ENCODE results near the gene GSC2.

Gene GSC2

DNA sequence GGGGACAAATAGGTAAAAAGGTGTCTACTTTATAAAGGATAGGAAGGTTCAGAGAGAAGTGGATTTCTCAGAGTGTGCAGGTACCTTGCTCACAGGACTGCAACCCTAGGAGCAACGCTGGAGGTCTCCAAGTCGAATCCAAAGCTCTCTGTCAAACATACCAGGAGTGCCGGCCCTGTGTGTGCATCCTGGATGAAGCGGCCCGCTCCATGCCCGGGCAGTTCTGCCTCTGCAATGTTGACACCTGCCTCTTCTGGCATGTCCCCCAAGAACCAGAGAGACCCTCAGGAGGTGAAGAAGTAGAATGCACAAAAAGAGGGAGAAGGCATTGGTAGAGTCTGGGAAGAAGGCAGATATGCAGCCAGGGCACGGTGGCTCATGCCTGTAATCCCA, 22.1 kb downstream of the GSC2 start:
- H3K4me3 ChIP-seq, result no peak overlapping the region
- peaks cover 8% of the 10 kb centered on the region for H3K4me1 ChIP-seq
- no peak for TF ChIP-seq Cebpa-rat (IDR thresholded peaks at IDR 0.05)
- no peak overlapping the region for H3K9ac ChIP-seq
- H3K36me3 ChIP-seq, result peaks cover 25% of the 10 kb centered on the region
- no peak overlapping the region for H3K4me2 ChIP-seq
- no peaks in the 10 kb centered on the region for H3K9me3 ChIP-seq
- 0 out of 2 replicates have a peak, but pooled peaks cover 11% of the 10 kb centered on the region for H4K20me1 ChIP-seq
- no peak overlapping the region for H3K27ac ChIP-seq
- no peaks in the 10 kb centered on the region for H3K27me3 ChIP-seq

DNA sequence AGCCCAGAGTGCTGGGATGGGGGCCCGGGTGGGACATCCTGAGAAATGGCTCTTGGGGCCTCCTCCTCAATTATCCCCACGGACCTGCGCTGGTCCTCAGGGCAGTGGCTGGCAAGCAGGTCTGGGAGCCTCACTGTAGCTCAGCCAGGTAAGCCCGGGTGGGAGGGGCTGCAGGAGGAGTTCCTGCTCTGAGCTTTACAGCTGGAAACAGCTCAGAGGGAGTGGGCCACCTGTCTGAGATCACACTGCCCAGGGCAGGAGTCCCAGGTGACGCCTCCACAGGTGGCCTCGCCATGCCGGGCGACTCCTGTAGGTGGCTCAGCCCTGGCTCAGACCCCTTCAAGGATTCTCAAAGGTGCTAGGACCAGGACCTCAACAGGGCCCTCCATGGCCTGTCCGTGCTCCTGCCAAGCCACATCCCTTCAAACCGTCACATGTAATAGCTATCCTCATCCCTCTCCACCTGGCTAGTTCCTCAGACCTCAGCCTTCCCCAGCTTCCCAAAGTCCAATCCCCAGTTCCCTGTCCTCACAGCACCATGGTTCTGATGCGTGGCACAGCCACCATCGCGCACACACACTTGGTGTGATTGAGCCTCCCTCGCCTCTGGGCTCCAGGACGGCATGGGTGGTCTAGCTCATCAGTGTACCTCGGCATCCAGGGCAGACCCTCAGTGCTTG, 22.6 kb downstream of the GSC2 start:
- Histone ChIP-seq H3K27ac (no peak overlapping the region), H3K4me3 (no peak overlapping the region), H3K9me3 (no peaks in the 10 kb centered on the region), H3K4me1 (peaks cover 12% of the 10 kb centered on the region), H3K9ac (no peak overlapping the region), H3K36me3 (peaks cover 20% of the 10 kb centered on the region), H3K27me3 (no peaks in the 10 kb centered on the region), H3K4me2 (no peak overlapping the region), H4K20me1 (0 out of 2 replicates have a peak, but pooled peaks cover 6% of the 10 kb centered on the region)
- no peak for TF ChIP-seq Cebpa-rat (IDR thresholded peaks at IDR 0.05)

DNA sequence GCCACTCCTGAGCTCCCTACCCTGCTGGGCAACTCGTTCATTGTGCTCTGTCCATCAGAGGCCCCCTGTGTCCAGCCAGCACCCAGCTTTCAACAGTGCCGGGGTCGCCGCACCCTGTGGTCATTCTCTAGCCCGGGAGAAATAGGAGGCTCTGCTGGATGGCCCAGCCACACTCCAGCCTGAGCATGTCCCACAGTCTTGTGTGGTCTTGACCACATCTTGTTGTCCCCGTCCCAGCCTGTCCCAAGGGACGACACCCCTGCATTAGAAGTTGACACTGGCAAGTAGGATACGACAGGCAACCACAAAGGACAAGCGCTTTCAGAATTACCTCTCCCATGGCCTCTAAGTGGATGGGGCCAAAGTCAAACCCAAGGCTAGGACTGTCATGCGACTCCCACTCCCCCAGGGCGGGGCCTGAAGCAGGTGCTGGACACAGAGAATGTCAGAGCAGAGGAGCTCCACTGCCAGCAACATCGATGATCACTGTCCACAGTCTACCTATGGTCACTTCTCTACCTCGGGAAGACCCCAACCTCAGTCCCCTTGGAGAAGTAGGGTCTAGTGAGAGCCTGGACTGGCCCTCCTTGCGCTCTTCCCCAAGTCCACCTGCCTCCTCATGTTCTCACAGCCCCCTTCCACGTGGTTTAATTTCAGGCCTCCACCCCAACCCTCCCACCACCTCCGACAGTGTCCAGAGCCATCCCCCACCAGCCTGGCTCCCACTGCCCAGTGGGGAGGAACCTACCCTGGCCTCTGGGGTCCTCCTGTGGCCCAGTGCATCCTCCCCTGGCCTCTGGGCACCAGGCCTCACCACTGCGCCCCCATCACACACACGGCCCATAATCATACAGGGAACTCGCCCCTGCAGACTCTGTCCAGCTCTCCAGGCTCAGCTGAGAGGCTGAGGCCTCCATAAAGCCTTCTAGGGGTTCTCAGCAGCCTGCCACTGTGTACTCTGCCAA, 23.5 kb downstream of the GSC2 start:
- H3K9me3 ChIP-seq, result no peaks in the 10 kb centered on the region
- TF ChIP-seq Cebpa-rat (IDR thresholded peaks at IDR 0.05), result no peak
- H3K4me1 ChIP-seq, result peaks cover 12% of the 10 kb centered on the region
- peaks cover 11% of the 10 kb centered on the region for H3K36me3 ChIP-seq
- H3K9ac ChIP-seq, result no peak overlapping the region
- H3K27me3 ChIP-seq, result no peaks in the 10 kb centered on the region
- H3K27ac ChIP-seq, result no peak overlapping the region
- no peak overlapping the region for H3K4me3 ChIP-seq
- peaks cover 8% of the 10 kb centered on the region for H4K20me1 ChIP-seq
- no peak overlapping the region for H3K4me2 ChIP-seq

DNA sequence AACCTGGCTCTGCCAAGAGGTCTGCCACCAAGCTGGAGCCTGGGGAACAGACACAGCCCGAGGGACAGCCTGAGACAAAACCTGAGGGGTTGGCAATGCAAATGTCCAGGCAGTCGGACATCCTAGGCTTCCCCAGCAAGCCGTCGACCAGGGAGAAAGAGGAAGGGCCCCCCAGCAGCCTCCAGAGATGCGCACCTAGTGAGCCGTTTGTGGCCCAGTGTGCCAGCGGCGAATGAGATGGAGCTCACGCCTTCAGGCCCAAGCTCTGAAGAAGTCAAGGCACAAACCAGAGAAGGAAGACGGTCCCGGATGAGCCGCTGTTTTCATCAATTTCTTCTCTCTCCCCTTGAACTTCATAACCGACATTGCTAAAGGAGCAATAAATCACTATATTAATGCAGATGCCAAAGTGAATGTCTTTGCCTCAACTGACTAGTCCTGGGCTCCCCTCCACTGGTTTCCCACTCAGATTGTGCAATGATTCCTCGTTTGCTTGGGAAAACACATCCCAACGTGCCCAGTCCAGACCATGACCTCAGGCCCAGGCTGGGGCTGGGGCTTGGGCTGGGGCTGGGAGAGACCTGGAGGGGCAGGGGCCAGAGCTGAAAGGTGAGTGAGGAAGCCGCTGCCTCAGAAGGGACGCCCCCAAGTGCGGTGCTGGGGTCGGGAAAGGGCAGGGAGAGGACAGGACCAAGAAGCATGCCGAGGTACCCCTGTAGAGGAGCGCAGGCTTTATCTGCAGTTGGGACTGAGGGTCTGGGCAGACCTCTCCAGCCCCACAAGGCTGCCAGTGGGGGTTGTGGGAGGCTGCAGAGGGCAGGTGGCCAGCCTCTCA, 24.4 kb downstream of the GSC2 start:
- TF ChIP-seq Cebpa-rat (IDR thresholded peaks at IDR 0.05), result no peak
- no peaks in the 10 kb centered on the region for H3K9me3 ChIP-seq
- peaks cover 2% of the 10 kb centered on the region; the same call in 1 of the 2 replicates for H3K36me3 ChIP-seq
- H3K4me3 ChIP-seq, result no peak overlapping the region
- no peak overlapping the region for H3K9ac ChIP-seq
- no peaks in the 10 kb centered on the region for H3K27me3 ChIP-seq
- H3K4me2 ChIP-seq, result no peak overlapping the region
- no peak overlapping the region for H3K27ac ChIP-seq
- peaks cover 12% of the 10 kb centered on the region for H4K20me1 ChIP-seq
- peaks cover 18% of the 10 kb centered on the region for H3K4me1 ChIP-seq

DNA sequence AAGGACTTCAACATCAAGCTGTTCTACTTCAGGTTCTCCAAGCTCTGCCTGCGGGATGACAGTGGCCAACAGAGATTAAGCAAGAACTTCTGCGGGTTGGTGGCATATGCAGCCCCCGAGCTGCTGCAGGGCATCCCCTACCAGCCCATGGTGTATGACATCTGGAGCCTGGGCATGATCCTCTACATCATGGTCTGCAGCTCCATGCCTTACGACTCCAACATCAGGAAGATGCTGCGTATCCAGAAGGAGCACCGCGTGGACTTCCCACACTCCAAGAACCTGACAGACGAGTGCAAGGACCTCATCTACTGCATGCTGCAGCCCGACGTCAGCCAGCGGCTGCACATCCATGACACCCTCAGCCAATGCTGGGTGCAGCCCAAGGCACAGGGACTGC, 25.1 kb downstream of the GSC2 start:
- Histone ChIP-seq H3K27ac (no peak overlapping the region), H3K9me3 (no peaks in the 10 kb centered on the region), H3K4me2 (no peak overlapping the region), H3K4me1 (peaks cover 25% of the 10 kb centered on the region), H4K20me1 (peaks cover 19% of the 10 kb centered on the region), H3K9ac (no peak overlapping the region), H3K27me3 (no peaks in the 10 kb centered on the region), H3K4me3 (no peak overlapping the region), H3K36me3 (peaks cover 6% of the 10 kb centered on the region; the same call in 1 of the 2 replicates)
- TF ChIP-seq Cebpa-rat (IDR thresholded peaks at IDR 0.05), result no peak

DNA sequence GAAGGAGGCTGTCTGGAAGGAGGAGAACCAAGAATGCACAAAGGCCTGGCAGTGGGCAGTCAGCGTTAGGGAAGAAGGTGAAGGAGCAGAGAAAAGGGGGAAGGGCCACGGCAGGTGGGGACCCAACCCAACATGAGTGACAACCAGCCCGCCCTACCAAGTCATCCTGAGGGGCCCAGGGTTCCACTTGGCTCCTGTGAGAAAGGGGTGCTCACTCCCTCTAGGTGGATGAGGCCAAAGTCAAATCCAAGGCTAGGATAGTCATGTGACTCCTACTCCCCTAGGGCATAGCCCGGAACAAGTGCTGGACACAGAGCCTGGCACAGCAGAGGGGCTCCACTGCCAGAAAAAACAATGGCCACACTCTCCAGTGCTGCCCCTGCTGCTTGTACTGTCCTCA, 25.7 kb downstream of the GSC2 start:
- peaks cover 7% of the 10 kb centered on the region; the same call in 1 of the 2 replicates for H3K36me3 ChIP-seq
- no peaks in the 10 kb centered on the region for H3K27me3 ChIP-seq
- no peak overlapping the region for H3K27ac ChIP-seq
- TF ChIP-seq Cebpa-rat (IDR thresholded peaks at IDR 0.05), result no peak
- H3K4me2 ChIP-seq, result no peak overlapping the region
- H3K9ac ChIP-seq, result no peak overlapping the region
- peaks cover 32% of the 10 kb centered on the region for H3K4me1 ChIP-seq
- H3K9me3 ChIP-seq, result no peaks in the 10 kb centered on the region
- peaks cover 25% of the 10 kb centered on the region for H4K20me1 ChIP-seq
- no peak overlapping the region for H3K4me3 ChIP-seq

DNA sequence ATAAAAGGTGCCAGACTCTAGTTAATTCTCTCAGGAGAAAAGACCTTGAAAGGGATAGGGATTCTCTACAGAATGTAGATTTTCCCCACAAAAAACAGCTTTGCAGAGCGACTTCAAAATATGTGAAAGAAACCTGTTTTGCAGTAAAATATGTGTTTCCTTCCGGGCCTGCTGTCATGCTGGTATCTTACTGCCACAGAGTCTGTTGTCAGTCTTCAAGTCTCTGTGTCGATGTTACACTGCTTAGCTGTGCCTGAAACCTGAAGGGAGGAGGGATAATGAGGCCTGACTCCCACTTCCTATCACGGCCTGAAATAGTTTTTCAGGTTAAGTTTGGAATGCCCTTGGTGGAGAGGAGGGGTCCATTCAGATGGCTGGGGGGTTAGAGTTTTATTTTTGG, 26.2 kb downstream of the GSC2 start:
- H3K9me3 ChIP-seq, result no peaks in the 10 kb centered on the region
- peaks cover 29% of the 10 kb centered on the region for H4K20me1 ChIP-seq
- H3K27ac ChIP-seq, result no peak overlapping the region
- H3K4me3 ChIP-seq, result no peak overlapping the region
- TF ChIP-seq Cebpa-rat (IDR thresholded peaks at IDR 0.05), result no peak
- H3K4me2 ChIP-seq, result no peak overlapping the region
- H3K27me3 ChIP-seq, result no peaks in the 10 kb centered on the region
- peaks cover 36% of the 10 kb centered on the region for H3K4me1 ChIP-seq
- peaks cover 11% of the 10 kb centered on the region for H3K36me3 ChIP-seq
- H3K9ac ChIP-seq, result no peak overlapping the region

DNA sequence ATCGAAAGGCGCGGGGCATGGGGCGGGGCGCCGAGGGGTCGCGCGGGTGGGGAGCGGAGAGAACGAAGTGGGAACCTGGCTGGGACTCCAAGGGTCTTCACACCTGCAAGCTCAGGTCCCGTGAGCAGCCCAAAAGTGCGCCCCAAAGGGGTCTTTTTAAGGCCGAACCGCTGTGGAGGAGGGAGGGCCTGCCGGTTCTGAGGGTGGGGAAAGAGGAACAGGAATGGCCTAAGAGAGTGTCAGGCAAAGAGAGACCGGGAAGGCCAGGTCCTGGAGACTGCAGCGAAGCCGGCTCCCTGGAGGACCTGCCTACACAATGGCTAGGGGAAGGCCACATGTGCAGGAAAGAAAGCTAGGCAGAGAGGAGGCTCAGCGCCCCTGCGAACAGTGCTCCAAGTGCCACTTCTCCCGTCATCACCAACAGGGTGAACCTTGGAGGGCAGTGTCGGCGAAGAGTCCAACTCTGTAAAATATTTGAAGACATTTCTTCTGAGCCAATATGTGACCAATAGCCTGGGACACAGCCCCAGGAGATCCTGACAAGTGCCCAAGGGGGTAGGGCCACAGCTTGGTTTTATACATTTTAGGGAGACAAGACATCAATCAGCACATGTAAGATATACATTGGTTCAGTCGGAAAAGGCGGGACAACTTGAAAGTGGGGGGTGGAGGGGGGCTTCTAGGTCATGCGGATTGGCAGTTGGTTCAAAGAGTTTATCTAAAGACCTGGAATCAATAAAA, 27.2 kb downstream of the GSC2 start:
- peak overlapping the region; percentile 88 for H3K4me2 ChIP-seq
- peaks cover 46% of the 10 kb centered on the region for H3K4me1 ChIP-seq
- no peaks in the 10 kb centered on the region for H3K27me3 ChIP-seq
- peaks cover 39% of the 10 kb centered on the region for H4K20me1 ChIP-seq
- peaks cover 21% of the 10 kb centered on the region for H3K36me3 ChIP-seq
- no peak overlapping the region for H3K27ac ChIP-seq
- H3K9me3 ChIP-seq, result no peaks in the 10 kb centered on the region
- peak overlapping the region; percentile 45; the same call in 1 of the 2 replicates for H3K9ac ChIP-seq
- peak overlapping the region; percentile 91 for H3K4me3 ChIP-seq
- TF ChIP-seq Cebpa-rat (IDR thresholded peaks at IDR 0.05), result no peak

All from BLaER1 (cell line).